ENCODE results near the gene MBNL3.

The MBNL3 gene

GRCh38 chrX:132394591-132394990, 94.2 kb downstream of the MBNL3 start:
- CTCF ChIA-PET = no interaction called here
- Mint-ChIP-seq H3K4me1 (no peaks in the 10 kb centered on the region), H3K4me3 (no peak overlapping the region), H3K27ac (no peak overlapping the region), H3K36me3 (no peaks in the 10 kb centered on the region), H3K9me3 (no peaks in the 10 kb centered on the region), H3K27me3 (no peaks in the 10 kb centered on the region)
- no peak for DNase-seq

- DNase-seq = no peak
- CTCF ChIA-PET = no interaction called here
- H3K27ac Mint-ChIP-seq = no peak overlapping the region
These were observed 94.8 kb downstream of the MBNL3 start for GRCh38 chrX:132393992-132394391.

GRCh38 chrX:132393485-132393884, 95.4 kb downstream of the MBNL3 start:
- H3K36me3 Mint-ChIP-seq = no peaks in the 10 kb centered on the region
- H3K4me1 Mint-ChIP-seq = no peaks in the 10 kb centered on the region
- H3K27ac Mint-ChIP-seq = no peak overlapping the region
- CTCF ChIA-PET = no interaction called here
- H3K4me3 Mint-ChIP-seq = no peak overlapping the region
- H3K27me3 Mint-ChIP-seq = no peaks in the 10 kb centered on the region
- DNase-seq = no peak
- no peaks in the 10 kb centered on the region for H3K9me3 Mint-ChIP-seq

More at GRCh38 chrX:132393992-132394391, 94.8 kb downstream of the MBNL3 start:
- Mint-ChIP-seq H3K4me3 (no peak overlapping the region), H3K4me1 (no peaks in the 10 kb centered on the region), H3K9me3 (no peaks in the 10 kb centered on the region), H3K36me3 (no peaks in the 10 kb centered on the region), H3K27me3 (no peaks in the 10 kb centered on the region)

- no peaks in the 10 kb centered on the region for H3K4me1 Mint-ChIP-seq
- H3K9me3 Mint-ChIP-seq = no peaks in the 10 kb centered on the region
- no peak overlapping the region for H3K4me3 Mint-ChIP-seq
- H3K36me3 Mint-ChIP-seq = no peaks in the 10 kb centered on the region
- CTCF ChIA-PET = no interaction called here
- no peaks in the 10 kb centered on the region for H3K27me3 Mint-ChIP-seq
- no peak overlapping the region for H3K27ac Mint-ChIP-seq
- DNase-seq = no peak
These were observed 95.8 kb downstream of the MBNL3 start for GRCh38 chrX:132393085-132393484.

GRCh38 chrX:132390792-132391191, 98.0 kb downstream of the MBNL3 start:
- H3K4me3 Mint-ChIP-seq = no peak overlapping the region
- no peaks in the 10 kb centered on the region for H3K27me3 Mint-ChIP-seq
- H3K36me3 Mint-ChIP-seq = peaks cover 3% of the 10 kb centered on the region
- CTCF ChIA-PET = interaction anchor here (0.6 kb wide), 1 partner anchor 16 kb away, joined by 3 read pairs; no protein-coding TSS in a partner anchor
- no peak overlapping the region for H3K27ac Mint-ChIP-seq
- no peaks in the 10 kb centered on the region for H3K4me1 Mint-ChIP-seq
- H3K9me3 Mint-ChIP-seq = no peaks in the 10 kb centered on the region
- no peak for DNase-seq

- Mint-ChIP-seq H3K27ac (no peak overlapping the region), H3K27me3 (no peaks in the 10 kb centered on the region), H3K4me1 (no peaks in the 10 kb centered on the region), H3K9me3 (no peaks in the 10 kb centered on the region), H3K4me3 (no peak overlapping the region), H3K36me3 (peaks cover 3% of the 10 kb centered on the region)
- no peak for DNase-seq
- CTCF ChIA-PET = no interaction called here
These were observed 99.4 kb downstream of the MBNL3 start for GRCh38 chrX:132389480-132389879.

- CTCF ChIA-PET = no interaction called here
- DNase-seq = no peak
- Mint-ChIP-seq H3K27me3 (no peaks in the 10 kb centered on the region), H3K27ac (no peak overlapping the region), H3K4me3 (no peak overlapping the region), H3K36me3 (peaks cover 3% of the 10 kb centered on the region), H3K9me3 (no peaks in the 10 kb centered on the region), H3K4me1 (no peaks in the 10 kb centered on the region)
These were observed 100.5 kb downstream of the MBNL3 start for GRCh38 chrX:132388371-132388770.

GRCh38 chrX:132384301-132384700, 104.5 kb downstream of the MBNL3 start:
- Mint-ChIP-seq H3K4me3 (no peak overlapping the region), H3K36me3 (peaks cover 4% of the 10 kb centered on the region), H3K27me3 (no peaks in the 10 kb centered on the region), H3K27ac (no peak overlapping the region), H3K9me3 (no peaks in the 10 kb centered on the region), H3K4me1 (no peaks in the 10 kb centered on the region)
- CTCF ChIA-PET = no interaction called here
- DNase-seq = no peak

GRCh38 chrX:132382068-132382467, 106.8 kb downstream of the MBNL3 start:
- no peaks in the 10 kb centered on the region for H3K27me3 Mint-ChIP-seq
- peaks cover 4% of the 10 kb centered on the region for H3K36me3 Mint-ChIP-seq
- CTCF ChIA-PET = no interaction called here
- no peak overlapping the region for H3K4me3 Mint-ChIP-seq
- no peaks in the 10 kb centered on the region for H3K9me3 Mint-ChIP-seq
- no peak for DNase-seq
- H3K4me1 Mint-ChIP-seq = no peaks in the 10 kb centered on the region
- no peak overlapping the region for H3K27ac Mint-ChIP-seq

GRCh38 chrX:132378281-132378680, 110.6 kb downstream of the MBNL3 start:
- H3K27ac Mint-ChIP-seq = no peak overlapping the region
- H3K9me3 Mint-ChIP-seq = no peaks in the 10 kb centered on the region
- peaks cover 1% of the 10 kb centered on the region for H3K36me3 Mint-ChIP-seq
- no peak for DNase-seq
- H3K4me1 Mint-ChIP-seq = no peaks in the 10 kb centered on the region
- CTCF ChIA-PET = no interaction called here
- H3K27me3 Mint-ChIP-seq = no peaks in the 10 kb centered on the region
- H3K4me3 Mint-ChIP-seq = no peak overlapping the region

GRCh38 chrX:132375941-132376340, 112.9 kb downstream of the MBNL3 start:
- DNase-seq = no peak
- no peak overlapping the region for H3K4me3 Mint-ChIP-seq
- no peaks in the 10 kb centered on the region for H3K4me1 Mint-ChIP-seq
- H3K27me3 Mint-ChIP-seq = no peaks in the 10 kb centered on the region
- CTCF ChIA-PET = interaction anchor here (1.2 kb wide), 1 partner anchor 84 kb away, joined by 3 read pairs; no protein-coding TSS in a partner anchor
- H3K9me3 Mint-ChIP-seq = no peaks in the 10 kb centered on the region
- no peak overlapping the region for H3K27ac Mint-ChIP-seq
- peaks cover 1% of the 10 kb centered on the region for H3K36me3 Mint-ChIP-seq

GRCh38 chrX:132373610-132374009, 115.2 kb downstream of the MBNL3 start:
- DNase-seq = no peak
- no peak overlapping the region for H3K4me3 Mint-ChIP-seq

GRCh38 chrX:132369617-132370326, 119.1 kb downstream of the MBNL3 start:
- no peak overlapping the region for H3K27ac Mint-ChIP-seq
- DNase-seq = no peak
- CTCF ChIA-PET = no interaction called here
- H3K4me3 Mint-ChIP-seq = no peak overlapping the region
- no peaks in the 10 kb centered on the region for H3K27me3 Mint-ChIP-seq
- H3K4me1 Mint-ChIP-seq = peaks cover 3% of the 10 kb centered on the region
- no peaks in the 10 kb centered on the region for H3K9me3 Mint-ChIP-seq
- no peaks in the 10 kb centered on the region for H3K36me3 Mint-ChIP-seq

More at GRCh38 chrX:132373610-132374009, 115.2 kb downstream of the MBNL3 start:
- Mint-ChIP-seq H3K27me3 (no peaks in the 10 kb centered on the region), H3K9me3 (no peaks in the 10 kb centered on the region), H3K27ac (no peak overlapping the region), H3K36me3 (no peaks in the 10 kb centered on the region), H3K4me1 (no peaks in the 10 kb centered on the region)
- CTCF ChIA-PET = no interaction called here

- H3K9me3 Mint-ChIP-seq = no peaks in the 10 kb centered on the region
- DNase-seq = no peak
- H3K4me1 Mint-ChIP-seq = peaks cover 3% of the 10 kb centered on the region
- no peaks in the 10 kb centered on the region for H3K27me3 Mint-ChIP-seq
- H3K4me3 Mint-ChIP-seq = no peak overlapping the region
- H3K36me3 Mint-ChIP-seq = no peaks in the 10 kb centered on the region
- CTCF ChIA-PET = no interaction called here
- H3K27ac Mint-ChIP-seq = no peak overlapping the region
These were observed 120.9 kb downstream of the MBNL3 start for GRCh38 chrX:132367984-132368383.

- Mint-ChIP-seq H3K4me1 (peaks cover 3% of the 10 kb centered on the region), H3K27ac (no peak overlapping the region), H3K36me3 (no peaks in the 10 kb centered on the region), H3K4me3 (no peak overlapping the region), H3K9me3 (no peaks in the 10 kb centered on the region), H3K27me3 (no peaks in the 10 kb centered on the region)
- CTCF ChIA-PET = no interaction called here
- no peak for DNase-seq
These were observed 121.5 kb downstream of the MBNL3 start for GRCh38 chrX:132367314-132367713.

Data from activated naive CD4-positive, alpha-beta T cell treated with anti-CD3 and anti-CD28 coated beads, Interleukin-2, amount 10 ng/mL, durations not matched to agents 7 days and 5 days (primary cell).